Activated CD8-positive, alpha-beta memory T cell treated with anti-CD3 and anti-CD28 coated beads for 48 hours (primary cell): Measurements from ENCODE around the gene KLHDC10.
"Not testable (repeated sequence)": the region's sequence is repeated elsewhere in the genome, so short reads cannot be mapped to it uniquely, and the experiment has no call there.

Source experiments
- DNase-seq, 3 experiments: peaks; one replicate each; pipeline ENCODE4 v3.0.0-alpha.2; 2020; ENCODE audit warnings: low read depth in 2 of 3, low spot score in 2 of 3

KLHDC10 gene

GRCh38 chr7:130141161-130141883 lies 71.0 kb downstream of the KLHDC10 start:
- no peak for DNase-seq

GRCh38 chr7:130141884-130142653 lies 71.7 kb downstream of the KLHDC10 start:
- no peak for DNase-seq

- DNase-seq, result no peak
Observed at GRCh38 chr7:130142654-130143333, 72.5 kb downstream of the KLHDC10 start.

GRCh38 chr7:130143334-130143732 lies 73.0 kb downstream of the KLHDC10 start:
- DNase-seq, result no peak

- no peak for DNase-seq
Observed at GRCh38 chr7:130143986-130144311, 73.6 kb downstream of the KLHDC10 start.

GRCh38 chr7:130144312-130145171 lies 74.2 kb downstream of the KLHDC10 start:
- no peak for DNase-seq

- DNase-seq, result no peak
Observed at GRCh38 chr7:130145424-130146100, 75.2 kb downstream of the KLHDC10 start.

- DNase-seq, result not testable (repeated sequence)
Observed at GRCh38 chr7:130146142-130146541, 75.8 kb downstream of the KLHDC10 start.

GRCh38 chr7:130146693-130147405 lies 76.5 kb downstream of the KLHDC10 start:
- no peak for DNase-seq

- no peak for DNase-seq
Observed at GRCh38 chr7:130147710-130148325, 77.5 kb downstream of the KLHDC10 start.

GRCh38 chr7:130148561-130148960 lies 78.2 kb downstream of the KLHDC10 start:
- no peak for DNase-seq

GRCh38 chr7:130149281-130150139 lies 79.2 kb downstream of the KLHDC10 start:
- DNase-seq, result no peak

- no peak for DNase-seq
Observed at GRCh38 chr7:130150587-130150986, 80.3 kb downstream of the KLHDC10 start.

- peak in 1 of 3 experiments; percentile 37 for DNase-seq
Observed at GRCh38 chr7:130151591-130152492, 81.5 kb downstream of the KLHDC10 start.

GRCh38 chr7:130152493-130153210 lies 82.3 kb downstream of the KLHDC10 start:
- no peak for DNase-seq

GRCh38 chr7:130153211-130153908 lies 83.0 kb downstream of the KLHDC10 start:
- no peak for DNase-seq
